ENCODE results near the gene NELL2. TPM values are rescaled to one million over a fixed set of nuclear protein-coding genes. Genes with fewer than 3 reads are reported as not detected.
A peak's percentile ranks its signal among the peaks of the same experiment; 100 is the strongest.
"Not testable (repeated sequence)": the region's sequence is repeated elsewhere in the genome, so short reads cannot be mapped to it uniquely, and the experiment has no call there.

NELL2 gene
- total RNA-seq, 4 donors from 2014 or later = 7.5 to 39.2 (median 15.9) TPM

GRCh38 chr12:44837114-44837755, 38.9 kb downstream of the NELL2 start:
- no peak overlapping the region for H3K27ac ChIP-seq
- TF ChIP-seq POLR2A (IDR thresholded peaks at IDR 0.05) = no peak
- TF ChIP-seq CTCF (IDR thresholded peaks at IDR 0.05) = no peak
- H3K4me3 ChIP-seq = no peak overlapping the region
- peaks cover 0 to 12% (median 0%) of the 10 kb centered on the region in 4 donors for H3K4me1 ChIP-seq
- DNase-seq = no peak
- no peaks in the 10 kb centered on the region for H3K27me3 ChIP-seq
- H3K36me3 ChIP-seq = no peaks in the 10 kb centered on the region
- no peaks in the 10 kb centered on the region for H3K9me3 ChIP-seq

GRCh38 chr12:44835641-44836379, 40.3 kb downstream of the NELL2 start:
- no peaks in the 10 kb centered on the region for H3K9me3 ChIP-seq
- H3K27me3 ChIP-seq = no peaks in the 10 kb centered on the region
- no peaks in the 10 kb centered on the region for H3K36me3 ChIP-seq
- DNase-seq = no peak
- TF ChIP-seq POLR2A (IDR thresholded peaks at IDR 0.05) (no peak), CTCF (IDR thresholded peaks at IDR 0.05) (no peak)
- no peak overlapping the region for H3K4me3 ChIP-seq
- peak overlapping the region in 3 of 4 donors; percentile 24 to 85 (median 74) for H3K27ac ChIP-seq
- H3K4me1 ChIP-seq = peaks cover 0 to 12% (median 0%) of the 10 kb centered on the region in 4 donors

GRCh38 chr12:44834996-44835395, 41.1 kb downstream of the NELL2 start:
- H3K9me3 ChIP-seq, H3K36me3 ChIP-seq, H3K27me3 ChIP-seq: not testable (repeated sequence)
- H3K27ac ChIP-seq = peak overlapping the region in 3 of 4 donors; percentile 62 to 85 (median 74)
- DNase-seq = peak in 2 of 3 donors; percentile 74 to 89
- H3K4me3 ChIP-seq = peak overlapping the region in 1 of 4 donors; percentile 4
- H3K4me1 ChIP-seq = peaks cover 0 to 12% (median 0%) of the 10 kb centered on the region in 4 donors
- peak in 3 of 6 experiments; percentile 12 to 18 (median 13) for TF ChIP-seq CTCF (IDR thresholded peaks at IDR 0.05)

- peak in 1 of 3 donors; percentile 60 for DNase-seq
- peaks cover 0 to 12% (median 0%) of the 10 kb centered on the region in 4 donors for H3K4me1 ChIP-seq
- no peaks in the 10 kb centered on the region for H3K9me3 ChIP-seq
- H3K4me3 ChIP-seq = peak overlapping the region in 1 of 4 donors; percentile 33
- TF ChIP-seq POLR2A (IDR thresholded peaks at IDR 0.05) = peak in 1 of 2 donors; percentile 3
- TF ChIP-seq CTCF (IDR thresholded peaks at IDR 0.05) = no peak
- H3K27me3 ChIP-seq = no peaks in the 10 kb centered on the region
- peak overlapping the region in 3 of 4 donors; percentile 62 to 79 (median 74) for H3K27ac ChIP-seq
- H3K36me3 ChIP-seq = no peaks in the 10 kb centered on the region
Measured at GRCh38 chr12:44833561-44833960, 42.6 kb downstream of the NELL2 start.

- no peak overlapping the region for H3K27ac ChIP-seq
- H3K4me1 ChIP-seq = peaks cover 0 to 9% (median 0%) of the 10 kb centered on the region in 4 donors
- H3K9me3 ChIP-seq = no peaks in the 10 kb centered on the region
- no peaks in the 10 kb centered on the region for H3K36me3 ChIP-seq
- no peak for DNase-seq
- no peaks in the 10 kb centered on the region for H3K27me3 ChIP-seq
- TF ChIP-seq POLR2A (IDR thresholded peaks at IDR 0.05) (no peak), CTCF (IDR thresholded peaks at IDR 0.05) (no peak)
- no peak overlapping the region for H3K4me3 ChIP-seq
Measured at GRCh38 chr12:44830566-44831055, 45.5 kb downstream of the NELL2 start.
